DMS53 (cell line): ENCODE measurements around the gene BZW2.

Source experiments
- DNase-seq: peaks from one replicate; lab custom pipeline; 2025; lab: John Stamatoyannopoulos, UW

Gene BZW2

GRCh38 chr7:16753102-16753931, 107.3 kb downstream of the BZW2 start, which contains the start of gene TSPAN13:
TSS of gene TSPAN13 (plus strand) at chr7:16753755. CDS start at chr7:16753968, 213 bp downstream.
- DNase-seq: peak; percentile 99

- DNase-seq: peak; percentile 78
Observed at GRCh38 chr7:16753932-16754855, 108.2 kb downstream of the BZW2 start.

GRCh38 chr7:16754856-16755317, 108.9 kb downstream of the BZW2 start:
- peak; percentile 44 for DNase-seq

GRCh38 chr7:16755397-16755796, 109.4 kb downstream of the BZW2 start:
- peak; percentile 40 for DNase-seq
